ENCODE measurements around the gene FANCB.

The FANCB gene

GRCh38 chrX:14837155-14837554 is 35.7 kb downstream of the FANCB start:
- DNase-seq (ENCODE audit: low read depth in 1 of 2, low spot score in 1 of 2) = no peak

- no peak for DNase-seq (ENCODE audit: low read depth in 1 of 2, low spot score in 1 of 2)
Observed at GRCh38 chrX:14832586-14832985, 40.3 kb downstream of the FANCB start.

GRCh38 chrX:14832151-14832550 is 40.7 kb downstream of the FANCB start:
- no peak for DNase-seq (ENCODE audit: low read depth in 1 of 2, low spot score in 1 of 2)

GRCh38 chrX:14829643-14830042 is 43.2 kb downstream of the FANCB start:
- DNase-seq (ENCODE audit: low read depth in 1 of 2, low spot score in 1 of 2) = no peak

GRCh38 chrX:14826319-14826718 is 46.5 kb downstream of the FANCB start:
- DNase-seq (ENCODE audit: low read depth in 1 of 2, low spot score in 1 of 2) = no peak

- DNase-seq (ENCODE audit: low read depth in 1 of 2, low spot score in 1 of 2) = no peak
Observed at GRCh38 chrX:14825851-14826250, 47.0 kb downstream of the FANCB start.

- no peak for DNase-seq (ENCODE audit: low read depth in 1 of 2, low spot score in 1 of 2)
Observed at GRCh38 chrX:14819769-14820168, 53.1 kb downstream of the FANCB start.

GRCh38 chrX:14817571-14817970 is 55.3 kb downstream of the FANCB start:
- DNase-seq (ENCODE audit: low read depth in 1 of 2, low spot score in 1 of 2) = no peak

- DNase-seq (ENCODE audit: low read depth in 1 of 2, low spot score in 1 of 2) = no peak
Observed at GRCh38 chrX:14802943-14803710, 69.7 kb downstream of the FANCB start.

- DNase-seq (ENCODE audit: low read depth in 1 of 2, low spot score in 1 of 2) = no peak
Observed at GRCh38 chrX:14801136-14801535, 71.7 kb downstream of the FANCB start.

GRCh38 chrX:14798805-14799397 is 74.0 kb downstream of the FANCB start:
- no peak for DNase-seq (ENCODE audit: low read depth in 1 of 2, low spot score in 1 of 2)

Measured in activated CD4-positive, alpha-beta T cell treated with anti-CD3 and anti-CD28 coated beads, Interleukin-2, amount 50 U/mL, for 24 hours (primary cell).